Astrocyte (in vitro differentiated cells and primary cell): Measurements from ENCODE around the gene STAU1. TPM values are rescaled to one million over a fixed set of nuclear protein-coding genes. Genes with fewer than 3 reads are reported as not detected.

Source experiments
- DNase-seq: peaks from one replicate; pipeline ENCODE4 v3.0.0-alpha.2; 2010; ENCODE audit warnings: low read depth
- FAIRE-seq: peaks from 2 replicates; lab custom pipeline; 2011; peaks lifted over from hg19 to GRCh38; lab: Jason Lieb, UNC
- H2AFZ ChIP-seq: 2 replicates; pipeline ENCODE4 v1.6.0; 2012; ENCODE audit warnings: low read depth, low read length, inconsistent platforms
- H3K27ac ChIP-seq: 2 replicates; pipeline ENCODE4 v1.5.1; 2011; ENCODE audit warnings: low read depth, low read length, inconsistent platforms
- H3K27me3 ChIP-seq: 2 replicates; pipeline ENCODE4 v1.6.0; 2011; ENCODE audit warnings: low read length, inconsistent platforms; ENCODE audit not compliant: insufficient read depth
- H3K36me3 ChIP-seq: 2 replicates; pipeline ENCODE4 v1.5.1; 2011; ENCODE audit warnings: low read length, inconsistent platforms; ENCODE audit not compliant: insufficient read depth
- H3K4me1 ChIP-seq: 2 replicates; pipeline ENCODE4 v1.5.1; 2011; ENCODE audit warnings: low read length, inconsistent platforms; ENCODE audit not compliant: insufficient read depth
- H3K4me2 ChIP-seq: 2 replicates; pipeline ENCODE4 v1.6.0; 2012; ENCODE audit warnings: low read length, inconsistent platforms
- H3K4me3 ChIP-seq: 2 replicates; pipeline ENCODE4 v1.5.1; 2011; ENCODE audit warnings: low read depth, mild to moderate bottlenecking, low read length, inconsistent platforms; ENCODE audit not compliant: insufficient read depth
- H3K79me2 ChIP-seq: 2 replicates; pipeline ENCODE4 v1.6.0; 2012; ENCODE audit warnings: mild to moderate bottlenecking, low read length, inconsistent platforms; ENCODE audit not compliant: insufficient read depth
- H3K9ac ChIP-seq: 2 replicates; pipeline ENCODE4 v1.6.0; 2012; ENCODE audit warnings: mild to moderate bottlenecking, low read length, inconsistent platforms
- H3K9me3 ChIP-seq: 2 replicates; pipeline ENCODE4 v1.5.1; 2012; ENCODE audit warnings: low read depth, mild to moderate bottlenecking, low read length, inconsistent platforms; ENCODE audit not compliant: insufficient read depth
- H4K20me1 ChIP-seq: 2 replicates; pipeline ENCODE4 v1.6.0; 2012; ENCODE audit warnings: low read length, inconsistent platforms; ENCODE audit not compliant: insufficient read depth
- H3K27ac Mint-ChIP-seq: one replicate; pipeline ENCODE4 v1.8.0; 2021; ENCODE audit warnings: mild to moderate bottlenecking, mixed read lengths; ENCODE audit not compliant: unreplicated experiment
- H3K27me3 Mint-ChIP-seq: one replicate; pipeline ENCODE4 v1.8.0; 2021; ENCODE audit warnings: low read depth, mixed read lengths; ENCODE audit not compliant: unreplicated experiment
- H3K36me3 Mint-ChIP-seq: one replicate; pipeline ENCODE4 v1.8.0; 2021; ENCODE audit warnings: low read depth, mixed read lengths; ENCODE audit not compliant: unreplicated experiment
- H3K4me1 Mint-ChIP-seq: one replicate; pipeline ENCODE4 v1.8.0; 2021; ENCODE audit warnings: low read depth, mixed read lengths; ENCODE audit not compliant: unreplicated experiment
- H3K4me3 Mint-ChIP-seq: one replicate; pipeline ENCODE4 v1.8.0; 2021; ENCODE audit warnings: mild to moderate bottlenecking, moderate library complexity, mixed read lengths; ENCODE audit not compliant: unreplicated experiment
- H3K9me3 Mint-ChIP-seq: one replicate; pipeline ENCODE4 v1.8.0; 2021; ENCODE audit warnings: mild to moderate bottlenecking, mixed read lengths; ENCODE audit not compliant: unreplicated experiment
- EZH2 ChIP-seq: IDR thresholded peaks from 2 replicates; pipeline ENCODE4 v1.6.1; 2012; ENCODE audit warnings: mild to moderate bottlenecking, low read length, inconsistent platforms; ENCODE audit not compliant: insufficient read depth
- total RNA-seq: library from RNA; stranded (reverse); gene quantifications from 2 replicates; pipeline ENCODE4 v1.2.1, GENCODE V29; 2021
- TF ChIP-seq, protein P1 (sequence below): IDR thresholded peaks from 2 replicates; pipeline ENCODE4 v1.5.1; 2011; ENCODE audit warnings: low read depth, mild to moderate bottlenecking, inconsistent platforms, low read length, moderate library complexity; ENCODE audit not compliant: insufficient read depth

Gene STAU1
- total RNA-seq, 1 donor from 2014 or later, result 98.0 TPM

DNA sequence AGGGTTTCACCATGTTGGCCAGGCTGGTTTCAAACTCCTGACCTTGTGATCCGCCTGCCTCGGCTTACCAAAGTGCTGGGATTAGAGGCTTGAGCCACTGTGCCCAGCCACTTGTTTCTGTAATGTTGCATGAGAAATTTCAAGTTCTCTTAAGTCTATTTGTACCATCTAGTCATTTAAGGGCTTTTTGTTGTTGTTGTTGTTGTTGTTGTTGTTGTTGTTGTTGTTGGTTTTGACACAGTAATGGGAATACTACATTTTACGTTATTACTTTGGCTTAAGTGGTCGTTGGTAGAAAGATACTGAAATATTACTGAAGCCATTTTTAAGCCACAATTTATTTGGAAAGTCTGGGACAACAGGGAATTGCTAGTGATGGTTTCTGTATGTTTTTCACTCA is 90.0 kb downstream of the STAU1 start:
- Histone ChIP-seq H3K36me3 (peaks cover 60% of the 10 kb centered on the region), H3K4me3 (no peak overlapping the region), H3K4me2 (no peak overlapping the region), H3K4me1 (no peaks in the 10 kb centered on the region), H2AFZ (no peak overlapping the region), H3K9me3 (no peaks in the 10 kb centered on the region), H3K27ac (no peak overlapping the region), H3K79me2 (peaks cover 18% of the 10 kb centered on the region), H3K27me3 (no peaks in the 10 kb centered on the region), H3K9ac (no peak overlapping the region), H4K20me1 (peaks cover 20% of the 10 kb centered on the region)
- FAIRE-seq (no peak), DNase-seq (no peak)
- Mint-ChIP-seq H3K27me3 (no peaks in the 10 kb centered on the region), H3K36me3 (peaks cover 15% of the 10 kb centered on the region), H3K9me3 (no peaks in the 10 kb centered on the region), H3K4me1 (no peaks in the 10 kb centered on the region), H3K4me3 (no peak overlapping the region), H3K27ac (no peak overlapping the region)
- TF ChIP-seq, protein P1, sequence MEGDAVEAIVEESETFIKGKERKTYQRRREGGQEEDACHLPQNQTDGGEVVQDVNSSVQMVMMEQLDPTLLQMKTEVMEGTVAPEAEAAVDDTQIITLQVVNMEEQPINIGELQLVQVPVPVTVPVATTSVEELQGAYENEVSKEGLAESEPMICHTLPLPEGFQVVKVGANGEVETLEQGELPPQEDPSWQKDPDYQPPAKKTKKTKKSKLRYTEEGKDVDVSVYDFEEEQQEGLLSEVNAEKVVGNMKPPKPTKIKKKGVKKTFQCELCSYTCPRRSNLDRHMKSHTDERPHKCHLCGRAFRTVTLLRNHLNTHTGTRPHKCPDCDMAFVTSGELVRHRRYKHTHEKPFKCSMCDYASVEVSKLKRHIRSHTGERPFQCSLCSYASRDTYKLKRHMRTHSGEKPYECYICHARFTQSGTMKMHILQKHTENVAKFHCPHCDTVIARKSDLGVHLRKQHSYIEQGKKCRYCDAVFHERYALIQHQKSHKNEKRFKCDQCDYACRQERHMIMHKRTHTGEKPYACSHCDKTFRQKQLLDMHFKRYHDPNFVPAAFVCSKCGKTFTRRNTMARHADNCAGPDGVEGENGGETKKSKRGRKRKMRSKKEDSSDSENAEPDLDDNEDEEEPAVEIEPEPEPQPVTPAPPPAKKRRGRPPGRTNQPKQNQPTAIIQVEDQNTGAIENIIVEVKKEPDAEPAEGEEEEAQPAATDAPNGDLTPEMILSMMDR, result no peak
- TF ChIP-seq EZH2, result no peak

DNA sequence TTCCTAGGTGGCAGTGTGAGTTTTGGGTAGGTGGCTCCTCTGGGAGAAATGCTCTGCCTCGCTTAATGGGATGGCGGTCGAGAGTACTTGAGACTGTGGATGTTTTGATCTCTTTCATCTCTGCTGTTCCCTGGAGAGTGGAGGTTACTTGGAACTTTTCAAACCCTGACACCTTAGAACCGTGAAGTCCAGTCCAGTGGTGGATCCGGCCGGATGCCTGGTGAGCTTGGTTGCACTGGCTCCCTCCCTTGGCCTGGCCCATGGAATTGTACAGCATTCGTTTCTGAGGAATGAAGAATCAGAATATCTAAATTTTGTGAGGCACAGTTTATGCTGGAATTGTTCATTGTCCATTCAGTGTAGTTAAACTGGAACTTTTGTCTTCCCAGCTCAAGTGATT is 91.0 kb downstream of the STAU1 start:
- Mint-ChIP-seq H3K9me3 (no peaks in the 10 kb centered on the region), H3K27me3 (no peaks in the 10 kb centered on the region), H3K4me3 (no peak overlapping the region), H3K27ac (no peak overlapping the region), H3K4me1 (no peaks in the 10 kb centered on the region), H3K36me3 (peaks cover 10% of the 10 kb centered on the region)
- H2AFZ ChIP-seq, result no peak overlapping the region
- no peak overlapping the region for H3K27ac ChIP-seq
- no peak for FAIRE-seq
- peaks cover 57% of the 10 kb centered on the region for H3K36me3 ChIP-seq
- H3K4me2 ChIP-seq, result no peak overlapping the region
- peaks cover 18% of the 10 kb centered on the region for H3K79me2 ChIP-seq
- no peaks in the 10 kb centered on the region for H3K9me3 ChIP-seq
- H3K4me1 ChIP-seq, result no peaks in the 10 kb centered on the region
- no peak for TF ChIP-seq EZH2
- TF ChIP-seq, protein P1, result no peak
- peaks cover 16% of the 10 kb centered on the region for H4K20me1 ChIP-seq
- H3K9ac ChIP-seq, result no peak overlapping the region
- no peaks in the 10 kb centered on the region for H3K27me3 ChIP-seq
- DNase-seq, result no peak
- H3K4me3 ChIP-seq, result no peak overlapping the region

- H3K27me3 ChIP-seq, result no peaks in the 10 kb centered on the region
- H3K9ac ChIP-seq, result no peak overlapping the region
- H2AFZ ChIP-seq, result no peak overlapping the region
- no peak overlapping the region for H3K27ac ChIP-seq
- Mint-ChIP-seq H3K36me3 (peaks cover 12% of the 10 kb centered on the region), H3K9me3 (no peaks in the 10 kb centered on the region), H3K4me1 (no peaks in the 10 kb centered on the region), H3K27ac (no peak overlapping the region), H3K4me3 (no peak overlapping the region), H3K27me3 (no peaks in the 10 kb centered on the region)
- peaks cover 12% of the 10 kb centered on the region for H4K20me1 ChIP-seq
- FAIRE-seq (no peak), DNase-seq (no peak)
- TF ChIP-seq, protein P1, result no peak
- no peak for TF ChIP-seq EZH2
- H3K4me2 ChIP-seq, result no peak overlapping the region
- H3K79me2 ChIP-seq, result peaks cover 18% of the 10 kb centered on the region
- H3K9me3 ChIP-seq, result no peaks in the 10 kb centered on the region
- H3K4me3 ChIP-seq, result no peak overlapping the region
- no peaks in the 10 kb centered on the region for H3K4me1 ChIP-seq
- peaks cover 61% of the 10 kb centered on the region for H3K36me3 ChIP-seq
Measured at GRCh38 chr20:49096203-49096730, 91.9 kb downstream of the STAU1 start.
